Measurements from ENCODE around the gene PTGIR. TPM values are rescaled to one million over a fixed set of nuclear protein-coding genes. Genes with fewer than 3 reads are reported as not detected.
A peak's percentile ranks its signal among the peaks of the same experiment; 100 is the strongest.

The PTGIR gene
- total RNA-seq, 4 donors from 2014 or later = 0.51 to 3.6 (median 2.1) TPM

DNA sequence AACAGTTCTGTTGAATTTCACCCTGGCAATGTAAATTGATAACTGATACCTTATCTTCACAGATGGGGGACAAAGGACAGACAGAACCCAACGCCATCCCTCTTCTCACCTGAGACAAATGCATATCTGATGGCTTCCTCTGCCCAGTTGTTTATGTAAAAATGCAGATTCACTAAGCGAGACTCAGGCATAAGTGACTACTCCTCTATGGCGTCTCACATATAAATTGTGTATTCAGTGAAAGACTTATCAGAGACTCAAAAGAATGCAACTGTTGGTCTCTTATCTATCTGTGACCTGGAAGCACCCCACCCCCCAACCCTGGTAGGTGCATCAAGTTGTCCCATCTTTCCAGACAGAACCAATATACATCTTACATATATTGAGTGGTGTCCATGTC lies 37.0 kb downstream of the PTGIR start:
- DNase-seq (ENCODE audit: low spot score in 2 of 2) = peak in 1 of 2 donors; percentile 6
- intact Hi-C loops (cut with DNase I; ENCODE audit: low total_unique reads) = no loop called here
- WGBS, 2 donors = 90 to 91% methylated on average over 3 of the region's 3 CpGs
- H3K4me3 ChIP-seq (ENCODE audit: low read depth, poor library complexity, severe bottlenecking) = no peak overlapping the region
- TF ChIP-seq, protein P1, sequence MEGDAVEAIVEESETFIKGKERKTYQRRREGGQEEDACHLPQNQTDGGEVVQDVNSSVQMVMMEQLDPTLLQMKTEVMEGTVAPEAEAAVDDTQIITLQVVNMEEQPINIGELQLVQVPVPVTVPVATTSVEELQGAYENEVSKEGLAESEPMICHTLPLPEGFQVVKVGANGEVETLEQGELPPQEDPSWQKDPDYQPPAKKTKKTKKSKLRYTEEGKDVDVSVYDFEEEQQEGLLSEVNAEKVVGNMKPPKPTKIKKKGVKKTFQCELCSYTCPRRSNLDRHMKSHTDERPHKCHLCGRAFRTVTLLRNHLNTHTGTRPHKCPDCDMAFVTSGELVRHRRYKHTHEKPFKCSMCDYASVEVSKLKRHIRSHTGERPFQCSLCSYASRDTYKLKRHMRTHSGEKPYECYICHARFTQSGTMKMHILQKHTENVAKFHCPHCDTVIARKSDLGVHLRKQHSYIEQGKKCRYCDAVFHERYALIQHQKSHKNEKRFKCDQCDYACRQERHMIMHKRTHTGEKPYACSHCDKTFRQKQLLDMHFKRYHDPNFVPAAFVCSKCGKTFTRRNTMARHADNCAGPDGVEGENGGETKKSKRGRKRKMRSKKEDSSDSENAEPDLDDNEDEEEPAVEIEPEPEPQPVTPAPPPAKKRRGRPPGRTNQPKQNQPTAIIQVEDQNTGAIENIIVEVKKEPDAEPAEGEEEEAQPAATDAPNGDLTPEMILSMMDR (IDR thresholded peaks at IDR 0.05) = no peak
- no peak for TF ChIP-seq POLR2A (IDR thresholded peaks at IDR 0.05)

- no peak overlapping the region for H3K4me3 ChIP-seq (ENCODE audit: low read depth, poor library complexity, severe bottlenecking)
- 68 to 92% methylated on average over 4 of the region's 4 CpGs for WGBS, 2 donors
- no peak for DNase-seq (ENCODE audit: low spot score in 2 of 2)
- intact Hi-C loops (cut with DNase I; ENCODE audit: low total_unique reads) = no loop called here
- TF ChIP-seq POLR2A (IDR thresholded peaks at IDR 0.05) = no peak
- TF ChIP-seq, protein P1 (IDR thresholded peaks at IDR 0.05) = no peak
These were observed 38.6 kb downstream of the PTGIR start for GRCh38 chr19:46586294-46586693.

- no peak for DNase-seq (ENCODE audit: low spot score in 2 of 2)
- intact Hi-C loops (cut with DNase I; ENCODE audit: low total_unique reads) = no loop called here
- H3K4me3 ChIP-seq (ENCODE audit: low read depth, poor library complexity, severe bottlenecking) = no peak overlapping the region
- WGBS, 2 donors = 86 to 90% methylated on average over 1 of the region's 1 CpG
- TF ChIP-seq, protein P1 (IDR thresholded peaks at IDR 0.05) = no peak
- TF ChIP-seq POLR2A (IDR thresholded peaks at IDR 0.05) = no peak
These were observed 39.4 kb downstream of the PTGIR start for GRCh38 chr19:46585539-46585938.

- intact Hi-C loops (cut with DNase I; ENCODE audit: low total_unique reads) = no loop called here
- TF ChIP-seq, protein P1 (IDR thresholded peaks at IDR 0.05) = no peak
- no peak for TF ChIP-seq POLR2A (IDR thresholded peaks at IDR 0.05)
- WGBS, 2 donors = 79 to 91% methylated on average over 2 of the region's 2 CpGs
- no peak overlapping the region for H3K4me3 ChIP-seq (ENCODE audit: low read depth, poor library complexity, severe bottlenecking)
- DNase-seq (ENCODE audit: low spot score in 2 of 2) = peak in 1 of 2 donors; percentile 5
These were observed 44.6 kb downstream of the PTGIR start for GRCh38 chr19:46580247-46580646.

DNA sequence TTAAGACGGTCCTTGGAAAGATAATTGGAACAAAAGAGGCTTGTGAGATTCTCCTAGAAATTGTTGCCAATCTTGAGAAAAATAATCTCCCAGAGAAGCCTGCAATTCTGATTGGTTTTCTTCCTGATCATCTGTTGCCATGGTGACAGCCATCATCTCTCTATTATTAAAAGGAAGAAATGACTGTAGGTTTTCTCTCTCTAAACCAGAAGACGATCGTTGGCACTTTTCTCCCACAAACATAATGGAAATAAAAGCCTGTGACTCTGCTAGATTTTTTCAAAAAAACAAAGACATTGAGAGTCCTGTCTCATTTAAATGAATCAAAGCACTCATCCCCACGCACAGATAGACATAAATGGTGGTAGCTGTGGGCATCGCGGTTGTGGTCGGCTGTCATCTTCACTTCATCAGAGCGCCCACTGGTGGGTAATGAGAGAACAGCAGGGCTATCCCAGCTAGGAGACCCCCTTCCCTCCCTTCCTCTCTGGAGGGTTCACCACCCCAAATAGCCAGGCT lies 45.5 kb downstream of the PTGIR start:
- DNase-seq (ENCODE audit: low spot score in 2 of 2) = peak in 1 of 2 donors; percentile 70
- intact Hi-C loops (cut with DNase I; ENCODE audit: low total_unique reads) = no loop called here
- no peak overlapping the region for H3K4me3 ChIP-seq (ENCODE audit: low read depth, poor library complexity, severe bottlenecking)
- no peak for TF ChIP-seq POLR2A (IDR thresholded peaks at IDR 0.05)
- TF ChIP-seq, protein P1 (IDR thresholded peaks at IDR 0.05) = no peak
- WGBS, 2 donors = 55 to 60% methylated on average over 8 of the region's 8 CpGs

- DNase-seq (ENCODE audit: low spot score in 2 of 2) = peak in 1 of 2 donors; percentile 5
- 95% methylated on average over 4 of the region's 4 CpGs for WGBS, 2 donors
These were observed 46.4 kb downstream of the PTGIR start for GRCh38 chr19:46578450-46578849.

More at GRCh38 chr19:46578450-46578849, 46.4 kb downstream of the PTGIR start:
- TF ChIP-seq, protein P1 (IDR thresholded peaks at IDR 0.05) = no peak
- TF ChIP-seq POLR2A (IDR thresholded peaks at IDR 0.05) = no peak
- intact Hi-C loops (cut with DNase I; ENCODE audit: low total_unique reads) = no loop called here
- no peak overlapping the region for H3K4me3 ChIP-seq (ENCODE audit: low read depth, poor library complexity, severe bottlenecking)

Data from lower leg skin (tissue), 4 donors.